GM23338 (cell line): Measurements from ENCODE around the gene PNPLA7. TPM values are rescaled to one million over a fixed set of nuclear protein-coding genes. Genes with fewer than 3 reads are reported as not detected.

ENCODE experiments used
- ATAC-seq: fragments of 200-7000 bp; cut with Tn5 transposase; 3 replicates; pipeline ENCODE4 v1.9.1; 2020
- DNase-seq: peaks from one replicate; pipeline ENCODE4 v3.0.0-alpha.2; 2015; ENCODE audit warnings: low spot score
- H2AFZ ChIP-seq: fragments of 200-600 bp; sonication (generic); 2 replicates; pipeline ENCODE4 v1.8.0; 2016; ENCODE audit warnings: antibody characterized with exemption, mild to moderate bottlenecking, moderate library complexity
- H3F3A ChIP-seq: fragments of 200-600 bp; sonication (generic); replicated peaks from 2 replicates; pipeline ENCODE4 v1.8.0; 2017; ENCODE audit warnings: antibody characterized with exemption, mixed run types, low read depth
- H3K27ac ChIP-seq: fragments of 200-600 bp; sonication (generic); 2 replicates; pipeline ENCODE4 v1.6.1; 2016; ENCODE audit warnings: low read depth
- H3K27me3 ChIP-seq: fragments of 200-600 bp; sonication (generic); 2 replicates; pipeline ENCODE4 v1.8.0; 2016; ENCODE audit warnings: mild to moderate bottlenecking, mixed run types, moderate library complexity; ENCODE audit not compliant: insufficient read depth
- H3K36me3 ChIP-seq: fragments of 200-600 bp; sonication (generic); 2 replicates; pipeline ENCODE4 v1.8.0; 2016; ENCODE audit warnings: mild to moderate bottlenecking; ENCODE audit not compliant: insufficient read depth
- H3K4me1 ChIP-seq: fragments of 200-600 bp; sonication (generic); 2 replicates; pipeline ENCODE4 v1.8.0; 2016; ENCODE audit warnings: mild to moderate bottlenecking, moderate library complexity; ENCODE audit not compliant: insufficient read depth
- H3K4me2 ChIP-seq: fragments of 200-600 bp; sonication (generic); 2 replicates; pipeline ENCODE4 v1.7.1; 2017; ENCODE audit warnings: mixed run types
- H3K4me3 ChIP-seq: fragments of 200-600 bp; sonication (generic); 2 replicates; pipeline ENCODE4 v1.6.1; 2016; ENCODE audit warnings: mixed run types
- H3K79me2 ChIP-seq: fragments of 200-600 bp; sonication (generic); replicated peaks from 2 replicates; pipeline ENCODE4 v1.8.0; 2017; ENCODE audit warnings: mild to moderate bottlenecking; ENCODE audit not compliant: insufficient read depth
- H3K9me2 ChIP-seq: fragments of 200-600 bp; sonication (generic); 2 replicates; pipeline ENCODE4 v1.8.0; 2017; ENCODE audit not compliant: insufficient read depth
- H4K20me1 ChIP-seq: fragments of 200-600 bp; sonication (generic); replicated peaks from 2 replicates; pipeline ENCODE4 v1.8.0; 2017; ENCODE audit warnings: mild to moderate bottlenecking; ENCODE audit not compliant: insufficient read depth
- H3K27ac Mint-ChIP-seq: 2 replicates; pipeline ENCODE4 v1.8.0; 2020; ENCODE audit warnings: inconsistent platforms, mild to moderate bottlenecking, moderate library complexity, mixed read lengths
- H3K27me3 Mint-ChIP-seq: 3 replicates; pipeline ENCODE4 v1.8.0; 2022; ENCODE audit warnings: low read depth, mild to moderate bottlenecking, moderate library complexity, mixed read lengths, inconsistent platforms; ENCODE audit not compliant: insufficient read depth, poor library complexity
- H3K36me3 Mint-ChIP-seq: 3 replicates; pipeline ENCODE4 v1.8.0; 2021; ENCODE audit warnings: low read depth, mild to moderate bottlenecking, inconsistent platforms, moderate library complexity, mixed read lengths
- H3K4me1 Mint-ChIP-seq: 3 replicates; pipeline ENCODE4 v1.8.0; 2020; ENCODE audit warnings: mild to moderate bottlenecking, inconsistent platforms, mixed read lengths
- H3K4me3 Mint-ChIP-seq: 3 replicates; pipeline ENCODE4 v1.8.0; 2021; ENCODE audit warnings: moderate library complexity, mild to moderate bottlenecking, inconsistent platforms, mixed read lengths
- H3K9me3 Mint-ChIP-seq: 3 replicates; pipeline ENCODE4 v1.8.0; 2020; ENCODE audit warnings: moderate library complexity, mild to moderate bottlenecking, inconsistent platforms, mixed read lengths
- CREB1 ChIP-seq: fragments of 250-450 bp; sonication (Bioruptor Pico); IDR thresholded peaks from 2 replicates; pipeline ENCODE4 v1.5.0; 2020; ENCODE audit warnings: low read depth, mild to moderate bottlenecking, moderate library complexity
- EZH2 ChIP-seq: fragments of 200-600 bp; sonication (generic); IDR thresholded peaks from one replicate; pipeline ENCODE4 v1.8.0; 2017; ENCODE audit warnings: antibody characterized with exemption, mild to moderate bottlenecking, low read depth; ENCODE audit not compliant: unreplicated experiment
- EZH2phosphoT487 ChIP-seq: fragments of 200-600 bp; sonication (generic); IDR thresholded peaks from one replicate; pipeline ENCODE4 v1.8.1; 2018; ENCODE audit warnings: antibody characterized with exemption; ENCODE audit not compliant: unreplicated experiment
- NANOG ChIP-seq: IDR thresholded peaks from 2 replicates; pipeline ENCODE4 v1.6.1; 2016; ENCODE audit warnings: antibody characterized with exemption, borderline replicate concordance
- STAT1 ChIP-seq: IDR thresholded peaks from one replicate; pipeline ENCODE4 v1.6.1; 2016; ENCODE audit warnings: antibody characterized with exemption; ENCODE audit not compliant: unreplicated experiment
- ZNF114 ChIP-seq: fragments of 250-450 bp; sonication (Bioruptor Pico); IDR thresholded peaks from 2 replicates; pipeline ENCODE4 v1.5.0; 2020; ENCODE audit warnings: mild to moderate bottlenecking, moderate library complexity
- polyA plus RNA-seq: library from polyadenylated mRNA; unstranded; fragments of >200 nt; fragmentation: Nextera tagmentation; extraction: Ambion mirVana; gene quantifications from 2 replicates; pipeline ENCODE4 v1.2.1, GENCODE V29; 2016
- total RNA-seq: library from RNA; depleted of rRNA; stranded (reverse); fragments of >200 nt; shearing (Covaris generic); gene quantifications from 2 replicates; pipeline ENCODE4 v1.2.3, GENCODE V29; 2014
- TF ChIP-seq, protein P1 (sequence below): IDR thresholded peaks from one replicate; pipeline ENCODE4 v1.6.1; 2018; ENCODE audit warnings: antibody characterized with exemption; ENCODE audit not compliant: unreplicated experiment
- TF ChIP-seq, protein P2 (sequence below): IDR thresholded peaks from 2 replicates; pipeline ENCODE4 v1.6.1; 2016; ENCODE audit warnings: antibody characterized with exemption

Gene PNPLA7
- total and polyA plus RNA-seq, 2 experiments from 2014 or later, result 0.45 to 0.80 TPM

DNA sequence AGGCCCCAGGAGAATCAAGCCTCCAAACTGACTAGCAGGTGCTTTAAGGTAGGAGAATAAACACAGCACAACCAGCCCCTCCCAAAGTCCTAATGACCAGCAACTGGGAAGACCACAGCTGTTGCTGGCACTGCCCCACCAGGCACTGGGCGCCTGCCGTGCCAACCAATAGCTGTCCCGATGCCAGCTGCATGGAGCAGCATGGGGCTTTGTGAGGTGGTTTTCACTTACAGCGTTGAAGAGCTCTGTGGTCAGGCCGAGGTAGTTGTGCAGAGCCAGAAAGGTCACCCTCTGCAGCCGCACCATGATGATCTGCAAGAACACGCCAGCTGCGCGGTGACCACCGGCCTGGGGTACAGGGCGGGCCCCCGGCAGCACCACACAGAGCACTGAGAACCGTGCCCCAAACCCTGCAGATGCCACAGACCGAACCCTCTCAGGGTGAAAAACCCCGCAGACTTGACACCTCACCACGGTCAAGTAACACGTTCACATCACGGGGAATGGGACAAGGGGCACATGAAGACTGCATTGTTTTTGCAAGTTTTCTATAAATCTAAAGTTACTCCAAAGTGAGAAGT lies 28.7 kb downstream of the PNPLA7 start (continued):
- TF ChIP-seq, protein P1, sequence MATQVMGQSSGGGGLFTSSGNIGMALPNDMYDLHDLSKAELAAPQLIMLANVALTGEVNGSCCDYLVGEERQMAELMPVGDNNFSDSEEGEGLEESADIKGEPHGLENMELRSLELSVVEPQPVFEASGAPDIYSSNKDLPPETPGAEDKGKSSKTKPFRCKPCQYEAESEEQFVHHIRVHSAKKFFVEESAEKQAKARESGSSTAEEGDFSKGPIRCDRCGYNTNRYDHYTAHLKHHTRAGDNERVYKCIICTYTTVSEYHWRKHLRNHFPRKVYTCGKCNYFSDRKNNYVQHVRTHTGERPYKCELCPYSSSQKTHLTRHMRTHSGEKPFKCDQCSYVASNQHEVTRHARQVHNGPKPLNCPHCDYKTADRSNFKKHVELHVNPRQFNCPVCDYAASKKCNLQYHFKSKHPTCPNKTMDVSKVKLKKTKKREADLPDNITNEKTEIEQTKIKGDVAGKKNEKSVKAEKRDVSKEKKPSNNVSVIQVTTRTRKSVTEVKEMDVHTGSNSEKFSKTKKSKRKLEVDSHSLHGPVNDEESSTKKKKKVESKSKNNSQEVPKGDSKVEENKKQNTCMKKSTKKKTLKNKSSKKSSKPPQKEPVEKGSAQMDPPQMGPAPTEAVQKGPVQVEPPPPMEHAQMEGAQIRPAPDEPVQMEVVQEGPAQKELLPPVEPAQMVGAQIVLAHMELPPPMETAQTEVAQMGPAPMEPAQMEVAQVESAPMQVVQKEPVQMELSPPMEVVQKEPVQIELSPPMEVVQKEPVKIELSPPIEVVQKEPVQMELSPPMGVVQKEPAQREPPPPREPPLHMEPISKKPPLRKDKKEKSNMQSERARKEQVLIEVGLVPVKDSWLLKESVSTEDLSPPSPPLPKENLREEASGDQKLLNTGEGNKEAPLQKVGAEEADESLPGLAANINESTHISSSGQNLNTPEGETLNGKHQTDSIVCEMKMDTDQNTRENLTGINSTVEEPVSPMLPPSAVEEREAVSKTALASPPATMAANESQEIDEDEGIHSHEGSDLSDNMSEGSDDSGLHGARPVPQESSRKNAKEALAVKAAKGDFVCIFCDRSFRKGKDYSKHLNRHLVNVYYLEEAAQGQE, result no peak
- no peak for TF ChIP-seq EZH2

DNA sequence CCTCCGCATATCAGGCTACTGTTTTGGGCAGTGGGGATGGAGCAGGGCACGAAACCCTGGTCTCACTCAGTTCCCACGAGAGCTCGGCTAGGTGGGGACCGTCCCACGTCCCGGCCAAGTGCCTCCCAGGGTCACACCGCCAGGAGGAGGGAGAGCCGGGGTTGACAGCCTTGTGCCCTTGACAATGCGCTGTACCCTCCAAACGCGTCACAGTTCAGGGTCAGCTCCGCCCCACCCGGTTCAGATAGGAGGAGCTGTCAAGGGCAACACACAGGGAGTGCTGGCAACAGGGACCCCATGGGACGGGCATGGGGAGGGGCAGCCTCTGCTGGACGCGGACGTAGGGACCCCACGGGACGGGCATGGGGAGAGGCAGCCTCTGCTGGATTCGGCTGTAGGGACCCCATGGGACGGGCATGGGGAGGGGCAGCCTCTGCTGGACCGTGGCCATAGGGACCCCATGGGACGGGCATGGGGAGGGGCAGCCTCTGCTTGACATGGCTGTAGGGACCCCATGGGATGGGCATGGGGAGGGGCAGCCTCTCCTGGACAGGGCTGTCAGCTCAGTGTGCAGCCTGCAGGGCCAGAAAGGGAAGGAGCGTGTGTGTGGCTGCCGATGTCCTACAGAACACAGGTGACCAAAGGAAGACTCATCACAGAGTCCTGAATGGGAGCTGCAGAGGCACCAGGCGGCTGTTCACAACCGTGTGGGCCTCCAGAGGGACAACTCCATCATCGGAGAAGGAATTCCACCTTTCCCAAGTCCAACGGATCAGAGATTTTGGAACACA lies 29.4 kb downstream of the PNPLA7 start:
- Histone ChIP-seq H2AFZ (no peak overlapping the region), H3K9me2 (no peaks in the 10 kb centered on the region), H3K79me2 (no peaks in the 10 kb centered on the region), H3K4me1 (no peaks in the 10 kb centered on the region), H4K20me1 (no peaks in the 10 kb centered on the region), H3K27ac (no peak overlapping the region), H3K4me3 (no peak overlapping the region), H3K27me3 (no peaks in the 10 kb centered on the region), H3K4me2 (no peak overlapping the region), H3K36me3 (no peaks in the 10 kb centered on the region), H3F3A (no peaks in the 10 kb centered on the region)
- no peak for TF ChIP-seq NANOG
- Mint-ChIP-seq H3K4me1 (no peaks in the 10 kb centered on the region), H3K27ac (no peak overlapping the region), H3K4me3 (no peak overlapping the region), H3K9me3 (0 out of 3 replicates have a peak, but pooled peaks cover 3% of the 10 kb centered on the region), H3K36me3 (peaks cover 8% of the 10 kb centered on the region; the same call in 1 of the 3 replicates), H3K27me3 (peaks cover 13% of the 10 kb centered on the region)
- no peak for DNase-seq
- no peak for ATAC-seq

DNA sequence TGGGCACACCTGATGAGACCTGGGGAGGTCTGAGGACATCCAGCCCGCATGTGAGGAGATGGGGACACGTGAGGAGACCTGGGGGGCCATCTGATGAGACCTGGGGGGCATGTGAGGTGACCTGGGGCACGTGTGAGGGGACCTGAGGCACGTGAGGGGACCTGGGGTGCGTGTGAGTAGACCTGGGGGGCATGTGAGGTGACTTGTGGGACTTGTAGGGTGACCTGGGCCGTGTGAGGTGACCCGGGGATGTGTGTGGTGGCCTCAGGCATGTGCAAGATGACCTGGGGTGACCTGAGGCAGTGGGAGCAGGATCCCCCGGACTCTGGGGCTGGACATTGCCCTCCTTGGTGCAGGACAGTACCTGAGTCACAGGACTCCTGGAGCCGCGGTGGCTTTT lies 30.6 kb downstream of the PNPLA7 start:
- ATAC-seq, result no peak
- Histone ChIP-seq H3K4me3 (no peak overlapping the region), H4K20me1 (no peaks in the 10 kb centered on the region), H3K79me2 (no peaks in the 10 kb centered on the region), H3K9me2 (no peaks in the 10 kb centered on the region), H3F3A (no peaks in the 10 kb centered on the region), H3K36me3 (no peaks in the 10 kb centered on the region), H3K4me1 (no peaks in the 10 kb centered on the region), H3K27me3 (no peaks in the 10 kb centered on the region), H3K4me2 (no peak overlapping the region), H2AFZ (no peak overlapping the region), H3K27ac (no peak overlapping the region)
- H3K9me3 Mint-ChIP-seq, result 0 out of 3 replicates have a peak, but pooled peaks cover 3% of the 10 kb centered on the region
- H3K27me3 Mint-ChIP-seq, result peaks cover 13% of the 10 kb centered on the region
- no peak overlapping the region for H3K27ac Mint-ChIP-seq
- DNase-seq, result no peak
- no peak overlapping the region for H3K4me3 Mint-ChIP-seq
- peaks cover 8% of the 10 kb centered on the region; the same call in 1 of the 3 replicates for H3K36me3 Mint-ChIP-seq
- H3K4me1 Mint-ChIP-seq, result no peaks in the 10 kb centered on the region
- TF ChIP-seq CREB1 (CRISPR knock-in tag) (no peak), ZNF114 (CRISPR knock-in tag) (no peak), STAT1 (no peak), EZH2phosphoT487 (no peak)
- TF ChIP-seq, protein P2, sequence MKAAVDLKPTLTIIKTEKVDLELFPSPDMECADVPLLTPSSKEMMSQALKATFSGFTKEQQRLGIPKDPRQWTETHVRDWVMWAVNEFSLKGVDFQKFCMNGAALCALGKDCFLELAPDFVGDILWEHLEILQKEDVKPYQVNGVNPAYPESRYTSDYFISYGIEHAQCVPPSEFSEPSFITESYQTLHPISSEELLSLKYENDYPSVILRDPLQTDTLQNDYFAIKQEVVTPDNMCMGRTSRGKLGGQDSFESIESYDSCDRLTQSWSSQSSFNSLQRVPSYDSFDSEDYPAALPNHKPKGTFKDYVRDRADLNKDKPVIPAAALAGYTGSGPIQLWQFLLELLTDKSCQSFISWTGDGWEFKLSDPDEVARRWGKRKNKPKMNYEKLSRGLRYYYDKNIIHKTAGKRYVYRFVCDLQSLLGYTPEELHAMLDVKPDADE, result no peak
- TF ChIP-seq, protein P1, result no peak
